Measurements from ENCODE around the gene HACD3.

GRCh38 chr15:65595960-65596359 lies 65.7 kb downstream of the HACD3 start:
- TF ChIP-seq TAF1 (IDR thresholded peaks at IDR 0.05; ENCODE audit: low read depth, low read length) (no peak), POLR2AphosphoS5 (IDR thresholded peaks at IDR 0.05; ENCODE audit: low read depth, low read length) (no peak), SPI1 (IDR thresholded peaks at IDR 0.05; ENCODE audit: low read depth, low read length) (no peak), PAX5 (IDR thresholded peaks at IDR 0.05; ENCODE audit: insufficient read depth, low read length, severe bottlenecking) (no peak), POLR2A (IDR thresholded peaks at IDR 0.05; ENCODE audit: low read depth, low read length) (no peak)
